ENCODE measurements around the gene CFAP58. TPM values are rescaled to one million over a fixed set of nuclear protein-coding genes. Genes with fewer than 3 reads are reported as not detected.

The CFAP58 gene
- total RNA-seq, 3 donors from 2014 or later, result 0.14 to 0.44 (median 0.17) TPM

DNA sequence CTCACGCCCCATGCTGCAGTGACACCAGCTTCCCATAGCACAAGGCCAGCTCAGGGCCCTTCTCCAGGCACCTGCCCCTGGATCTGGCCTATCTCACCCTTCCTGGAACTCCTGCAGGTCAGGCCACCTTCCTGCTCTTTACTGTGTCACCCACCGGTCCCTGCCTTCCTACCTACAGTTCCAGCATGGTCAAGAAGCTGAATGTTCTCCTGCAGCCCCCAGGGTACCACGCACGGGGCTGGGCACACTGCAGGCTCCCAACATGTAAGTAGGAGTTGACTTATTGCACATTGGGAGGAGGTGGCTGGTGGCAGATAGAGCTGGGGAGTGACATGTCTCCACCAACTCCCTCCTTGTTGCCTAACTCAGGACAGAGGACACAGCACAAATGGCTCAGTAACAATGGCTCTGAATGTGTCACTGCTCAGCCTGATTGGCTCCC lies 29.9 kb upstream of the CFAP58 start:
- Histone ChIP-seq H3K4me3 (no peak overlapping the region), H3K4me1 (ENCODE audit: low read depth) (peaks cover 10% of the 10 kb centered on the region), H3K36me3 (ENCODE audit: low read depth) (no peaks in the 10 kb centered on the region), H3K9me3 (no peaks in the 10 kb centered on the region)
- ATAC-seq (no peak), DNase-seq (no peak)
- intact Hi-C loops (cut with DNase I, micrococcal nuclease), result no loop called here
- TF ChIP-seq, protein P1, sequence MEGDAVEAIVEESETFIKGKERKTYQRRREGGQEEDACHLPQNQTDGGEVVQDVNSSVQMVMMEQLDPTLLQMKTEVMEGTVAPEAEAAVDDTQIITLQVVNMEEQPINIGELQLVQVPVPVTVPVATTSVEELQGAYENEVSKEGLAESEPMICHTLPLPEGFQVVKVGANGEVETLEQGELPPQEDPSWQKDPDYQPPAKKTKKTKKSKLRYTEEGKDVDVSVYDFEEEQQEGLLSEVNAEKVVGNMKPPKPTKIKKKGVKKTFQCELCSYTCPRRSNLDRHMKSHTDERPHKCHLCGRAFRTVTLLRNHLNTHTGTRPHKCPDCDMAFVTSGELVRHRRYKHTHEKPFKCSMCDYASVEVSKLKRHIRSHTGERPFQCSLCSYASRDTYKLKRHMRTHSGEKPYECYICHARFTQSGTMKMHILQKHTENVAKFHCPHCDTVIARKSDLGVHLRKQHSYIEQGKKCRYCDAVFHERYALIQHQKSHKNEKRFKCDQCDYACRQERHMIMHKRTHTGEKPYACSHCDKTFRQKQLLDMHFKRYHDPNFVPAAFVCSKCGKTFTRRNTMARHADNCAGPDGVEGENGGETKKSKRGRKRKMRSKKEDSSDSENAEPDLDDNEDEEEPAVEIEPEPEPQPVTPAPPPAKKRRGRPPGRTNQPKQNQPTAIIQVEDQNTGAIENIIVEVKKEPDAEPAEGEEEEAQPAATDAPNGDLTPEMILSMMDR (IDR thresholded peaks at IDR 0.05), result no peak

DNA sequence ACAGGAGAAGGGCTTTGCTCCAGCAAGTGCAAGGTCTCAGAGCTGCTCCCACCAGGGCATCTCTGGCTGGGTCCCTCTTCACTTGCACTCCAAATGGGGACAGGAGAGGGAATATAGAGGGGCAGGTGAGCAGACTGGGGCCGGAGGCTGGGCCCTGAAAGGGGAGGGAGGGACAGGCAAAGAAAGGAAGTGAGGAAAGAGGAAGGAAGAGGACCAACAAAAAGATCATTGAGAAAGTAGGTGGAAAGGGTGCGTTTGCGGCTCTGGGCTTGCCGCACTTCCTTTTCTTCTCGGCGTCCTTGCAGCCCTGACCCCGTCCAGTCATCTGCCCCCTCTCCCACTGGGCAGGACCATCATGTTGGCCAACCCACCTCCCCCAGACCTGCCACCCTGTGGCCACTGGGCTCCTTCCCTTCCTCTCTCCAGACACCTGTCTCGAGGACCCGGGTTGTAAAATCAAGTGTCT lies 29.4 kb upstream of the CFAP58 start:
- no peak overlapping the region for H3K4me3 ChIP-seq
- ATAC-seq, result peak; percentile 5

DNA sequence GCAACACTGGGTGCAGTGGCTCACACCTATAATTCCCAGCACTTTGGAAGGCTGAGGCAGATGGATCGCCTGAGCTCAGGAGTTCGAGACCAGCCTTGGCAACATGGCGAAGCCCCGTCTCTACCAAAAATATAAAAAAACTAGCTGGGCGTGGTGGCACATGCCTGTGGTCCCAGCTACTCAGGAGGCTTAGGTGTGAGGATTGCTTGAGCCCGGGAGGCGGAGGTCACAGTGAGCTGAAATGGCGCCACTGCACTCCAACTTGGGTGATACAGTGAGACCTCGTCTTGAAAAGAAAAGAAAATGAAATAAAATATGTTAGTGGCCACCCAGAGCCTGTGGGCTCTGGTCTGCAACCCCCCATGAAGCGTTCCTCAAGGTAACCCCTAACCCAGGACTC lies 28.7 kb upstream of the CFAP58 start:
- Histone ChIP-seq H3K4me3 (no peak overlapping the region), H3K9me3 (no peaks in the 10 kb centered on the region), H3K4me1 (ENCODE audit: low read depth) (peaks cover 16% of the 10 kb centered on the region), H3K36me3 (ENCODE audit: low read depth) (no peaks in the 10 kb centered on the region)
- ATAC-seq (no peak), DNase-seq (no peak)
- TF ChIP-seq, protein P1 (IDR thresholded peaks at IDR 0.05), result no peak
- intact Hi-C loops (cut with DNase I, micrococcal nuclease), result no loop called here

More for the DNA sequence above, 29.4 kb upstream of the CFAP58 start:
- intact Hi-C loops (cut with DNase I, micrococcal nuclease), result no loop called here
- no peaks in the 10 kb centered on the region for H3K9me3 ChIP-seq
- TF ChIP-seq, protein P1 (IDR thresholded peaks at IDR 0.05), result no peak
- peak in 1 of 3 donors; percentile 64 for DNase-seq
- no peaks in the 10 kb centered on the region for H3K36me3 ChIP-seq (ENCODE audit: low read depth)
- peaks cover 10% of the 10 kb centered on the region for H3K4me1 ChIP-seq (ENCODE audit: low read depth)

DNA sequence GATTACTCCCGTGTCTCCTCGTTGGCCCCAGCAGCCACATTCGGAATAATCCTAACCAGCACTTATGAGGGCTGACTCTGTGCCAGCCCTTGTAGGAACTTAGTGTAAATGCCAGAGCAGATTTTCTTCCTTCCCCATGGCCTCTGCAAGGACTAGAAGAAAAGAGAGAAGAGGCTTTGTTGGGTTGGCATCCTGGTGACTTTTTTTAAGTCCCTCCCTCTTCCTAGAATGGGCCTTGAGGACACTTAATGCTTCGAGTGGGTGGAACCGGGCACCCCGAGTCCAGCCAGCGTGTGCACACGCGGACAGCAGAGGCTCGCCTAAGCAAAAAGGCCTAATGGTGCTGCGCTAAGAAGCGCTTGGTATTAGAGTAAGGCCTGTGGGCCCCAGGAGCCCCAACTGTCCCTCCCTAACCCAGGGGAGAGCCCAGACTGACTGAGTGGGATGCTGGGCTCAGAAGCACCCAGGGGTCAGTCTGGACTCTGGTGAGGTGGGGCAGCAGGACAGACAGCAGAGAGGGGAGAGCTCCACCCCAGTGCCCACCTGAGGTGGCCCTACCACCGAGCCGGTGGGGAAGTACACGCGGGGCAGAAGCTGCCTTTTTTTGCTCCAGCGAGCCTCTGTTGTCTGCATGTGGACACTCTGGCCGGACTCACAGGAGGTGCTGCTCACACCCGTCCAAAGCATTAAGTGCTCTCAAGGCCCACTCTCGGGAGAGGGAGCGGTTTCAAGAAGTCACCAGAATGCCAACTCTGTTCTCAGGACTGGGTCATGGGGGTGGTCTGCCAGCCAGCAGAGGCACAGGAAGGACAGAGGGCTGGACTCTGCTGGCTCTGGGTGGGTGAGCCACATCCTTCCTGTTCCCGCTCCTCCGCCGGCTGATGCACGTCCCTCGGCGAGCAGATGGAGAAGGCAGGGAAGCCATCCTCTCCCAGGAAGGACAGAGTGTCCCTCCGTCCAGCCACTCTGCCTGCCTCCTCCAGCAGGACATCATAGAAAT lies 27.9 kb upstream of the CFAP58 start:
- intact Hi-C loops (cut with DNase I, micrococcal nuclease), result no loop called here
- H3K4me1 ChIP-seq (ENCODE audit: low read depth), result peaks cover 24% of the 10 kb centered on the region

DNA sequence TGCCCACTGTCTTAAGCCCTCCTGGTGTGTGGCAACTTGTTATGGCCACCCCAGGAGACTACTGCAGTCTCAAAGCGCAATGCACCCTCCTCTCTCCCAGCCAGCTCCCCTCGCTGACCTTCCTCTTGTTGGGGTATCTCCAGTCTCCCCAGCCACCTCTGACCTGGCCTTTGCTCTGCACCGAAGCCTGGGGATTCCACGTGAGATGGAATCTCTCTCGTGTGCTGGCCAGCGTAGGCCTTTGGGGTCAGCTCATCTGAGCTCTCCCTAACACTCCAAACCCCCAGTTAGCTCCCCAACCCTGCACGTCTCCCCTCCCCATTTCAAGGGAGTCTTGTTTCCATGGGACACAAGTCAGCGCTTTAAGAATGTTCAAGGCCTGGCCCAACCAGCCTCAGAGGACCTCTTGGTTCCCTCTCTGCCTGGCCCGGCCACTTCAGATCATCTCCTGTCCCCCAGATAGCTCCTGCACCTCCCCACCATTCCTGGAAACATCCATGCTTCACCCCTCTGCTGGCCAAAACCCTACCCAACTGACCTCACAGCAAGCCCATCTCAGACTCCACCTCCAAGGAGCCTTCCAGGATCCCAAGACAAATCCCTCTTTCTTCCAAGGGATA lies 26.5 kb upstream of the CFAP58 start:
- ATAC-seq (no peak), DNase-seq (no peak)
- H3K4me1 ChIP-seq (ENCODE audit: low read depth), result peaks cover 36% of the 10 kb centered on the region
- intact Hi-C loops (cut with DNase I, micrococcal nuclease), result no loop called here
- TF ChIP-seq, protein P1 (IDR thresholded peaks at IDR 0.05), result no peak
- no peaks in the 10 kb centered on the region for H3K36me3 ChIP-seq (ENCODE audit: low read depth)
- H3K9me3 ChIP-seq, result no peaks in the 10 kb centered on the region
- H3K4me3 ChIP-seq, result no peak overlapping the region

More for the DNA sequence above, 27.9 kb upstream of the CFAP58 start:
- H3K9me3 ChIP-seq, result no peaks in the 10 kb centered on the region
- no peak overlapping the region for H3K4me3 ChIP-seq
- H3K36me3 ChIP-seq (ENCODE audit: low read depth), result no peaks in the 10 kb centered on the region
- ATAC-seq (no peak), DNase-seq (no peak)
- TF ChIP-seq, protein P1 (IDR thresholded peaks at IDR 0.05), result no peak
